Left cardiac atrium (tissue), 4 donors: Measurements from ENCODE around the gene CENPU. TPM values are rescaled to one million over a fixed set of nuclear protein-coding genes. Genes with fewer than 3 reads are reported as not detected.
"Not testable (repeated sequence)": the region's sequence is repeated elsewhere in the genome, so short reads cannot be mapped to it uniquely, and the experiment has no call there.

ENCODE experiments used
- ATAC-seq, 2 donors: fragments of 200-7000 bp; cut with Tn5 transposase; one replicate each; pipeline ENCODE4 v1.9.1; 2020; ENCODE audit warnings: mild to moderate bottlenecking in 2 of 2, moderate library complexity in 2 of 2
- DNase-seq: peaks from one replicate; pipeline ENCODE4 v3.0.0-alpha.2; 2020
- intact Hi-C, 2 donors: fragments of 100-400 bp; cut with DNase I; formaldehyde crosslinking; loops; one replicate each; pipeline versions ENCODE4 v1.14.1 to v1.15.1; 2022 to 2023
- long read RNA-seq: library from polyadenylated mRNA; unstranded; transcript quantifications from one replicate; pipeline ENCODE4 v2.0.0, GENCODE V29; 2021
- total RNA-seq, 2 donors: library from RNA; stranded (reverse); fragmentation: NEBNext Ultra II Directional; extraction: Animal tissue kit (Norgen Biotek cat#: 25700); gene quantifications; one replicate each; pipeline ENCODE4 v1.2.1, GENCODE V29; 2021
- donor health status: DM: no; HTN: yes; CAD: no.
- donor health status: DM: no; HTN: yes; CAD: no; lungs with severe emphysema.
- donor health status: DM: yes; HTN: yes; CAD: no.
- donor health status: Dilated cardiomyopathy.

Gene CENPU
- 1 to 10 TPM; 1.1 to 4.4 TPM for total RNA-seq
- long read RNA-seq, partial matches to known transcripts = 0 of 2 reads
- long read RNA-seq, other reads (novel, unspliced or antisense) = 0 of 2 reads

GRCh38 chr4:184733654-184734524, at the start of gene CENPU:
Gene CENPU, minus strand, starts transcription at chr4:184734096. Its CDS starts 34 bp downstream, at chr4:184734062.
- DNase-seq = peak; percentile 96
- ATAC-seq = peak; percentile 98 to 99
- intact Hi-C loops = loop anchor here in 1 of 2 donors (10.0 kb wide), 1 partner anchor 79 kb away; no protein-coding TSS in a partner anchor

- ATAC-seq = no peak
These were observed 49.0 kb upstream of the CENPU start for GRCh38 chr4:184782731-184783373.

GRCh38 chr4:184779160-184779559, 45.3 kb upstream of the CENPU start:
- ATAC-seq, intact Hi-C loops, DNase-seq: not testable (repeated sequence)

More at GRCh38 chr4:184782731-184783373, 49.0 kb upstream of the CENPU start:
- no peak for DNase-seq
- intact Hi-C loops = no loop called here

- intact Hi-C loops = no loop called here
- no peak for DNase-seq
- no peak for ATAC-seq
These were observed 44.4 kb upstream of the CENPU start for GRCh38 chr4:184778325-184778724.

- DNase-seq (no peak), ATAC-seq (no peak)
- intact Hi-C loops = no loop called here
These were observed 42.9 kb upstream of the CENPU start for GRCh38 chr4:184776821-184777220.

- intact Hi-C loops = no loop called here
- ATAC-seq = peak; percentile 72 to 93
- DNase-seq = peak; percentile 45
These were observed 42.1 kb upstream of the CENPU start for GRCh38 chr4:184775854-184776555.

- DNase-seq (no peak), ATAC-seq (no peak)
- intact Hi-C loops = no loop called here
These were observed 40.3 kb upstream of the CENPU start for GRCh38 chr4:184774152-184774551.

GRCh38 chr4:184771416-184771815, 37.5 kb upstream of the CENPU start:
- ATAC-seq (no peak), DNase-seq (no peak)
- intact Hi-C loops = no loop called here

- intact Hi-C loops = no loop called here
- no peak for DNase-seq
- ATAC-seq = no peak
These were observed 35.4 kb upstream of the CENPU start for GRCh38 chr4:184769141-184769765.

- intact Hi-C loops = no loop called here
- no peak for ATAC-seq
- no peak for DNase-seq
These were observed 34.4 kb upstream of the CENPU start for GRCh38 chr4:184768296-184768695.

- ATAC-seq = peak in 1 of 2 donors; percentile 19
- no peak for DNase-seq
- intact Hi-C loops = no loop called here
These were observed 32.5 kb upstream of the CENPU start for GRCh38 chr4:184766446-184766845.

- ATAC-seq = no peak
- intact Hi-C loops = no loop called here
- no peak for DNase-seq
These were observed 31.8 kb upstream of the CENPU start for GRCh38 chr4:184765473-184766340.

GRCh38 chr4:184764601-184765000, 30.7 kb upstream of the CENPU start:
- no peak for ATAC-seq
- intact Hi-C loops = no loop called here
- DNase-seq = no peak

- DNase-seq (no peak), ATAC-seq (no peak)
- intact Hi-C loops = no loop called here
These were observed 29.4 kb upstream of the CENPU start for GRCh38 chr4:184763150-184763780.

- ATAC-seq = no peak
- intact Hi-C loops = no loop called here
- no peak for DNase-seq
These were observed 28.2 kb upstream of the CENPU start for GRCh38 chr4:184762100-184762499.

- DNase-seq (no peak), ATAC-seq (no peak)
- intact Hi-C loops = no loop called here
These were observed 26.8 kb upstream of the CENPU start for GRCh38 chr4:184760681-184761080.

GRCh38 chr4:184757810-184758209, 23.9 kb upstream of the CENPU start:
- peak; percentile 27 to 32 for ATAC-seq
- intact Hi-C loops = no loop called here

GRCh38 chr4:184756399-184756798, 22.5 kb upstream of the CENPU start:
- intact Hi-C loops = no loop called here
- DNase-seq = no peak
- ATAC-seq = peak; percentile 79 to 83

More at GRCh38 chr4:184757810-184758209, 23.9 kb upstream of the CENPU start:
- no peak for DNase-seq
